Hematopoietic multipotent progenitor cell (in vitro differentiated cells): Measurements from ENCODE around the gene PRICKLE2. TPM values are rescaled to one million over a fixed set of nuclear protein-coding genes. Genes with fewer than 3 reads are reported as not detected.

ENCODE experiments used
- DNase-seq, 3 donors: peaks; one replicate each; pipeline ENCODE4 v3.0.0-alpha.2; 2011 to 2015; ENCODE audit warnings: low read depth in 2 of 3, low spot score in 2 of 3
- total RNA-seq: library from RNA; depleted of rRNA; stranded (reverse); fragments of >200 nt; gene quantifications from one replicate; pipeline ENCODE4 v1.2.3, GENCODE V29; 2012

The PRICKLE2 gene
- total RNA-seq, 1 donor, result under 0.01 TPM

GRCh38 chr3:64163755-64164148 is 61.5 kb downstream of the PRICKLE2 start:
- DNase-seq, result no peak

- DNase-seq, result no peak
Measured at GRCh38 chr3:64163019-64163754, 62.1 kb downstream of the PRICKLE2 start.

GRCh38 chr3:64161481-64161952 is 63.7 kb downstream of the PRICKLE2 start:
- DNase-seq, result no peak

GRCh38 chr3:64160000-64160695 is 65.1 kb downstream of the PRICKLE2 start:
- no peak for DNase-seq

- no peak for DNase-seq
Measured at GRCh38 chr3:64158334-64158733, 66.9 kb downstream of the PRICKLE2 start.

- DNase-seq, result no peak
Measured at GRCh38 chr3:64157150-64158035, 67.9 kb downstream of the PRICKLE2 start.

- no peak for DNase-seq
Measured at GRCh38 chr3:64155328-64155727, 69.9 kb downstream of the PRICKLE2 start.

GRCh38 chr3:64152676-64153466 is 72.4 kb downstream of the PRICKLE2 start:
- no peak for DNase-seq

- no peak for DNase-seq
Measured at GRCh38 chr3:64152086-64152485, 73.2 kb downstream of the PRICKLE2 start.

- no peak for DNase-seq
Measured at GRCh38 chr3:64151342-64151871, 73.9 kb downstream of the PRICKLE2 start.

- DNase-seq, result no peak
Measured at GRCh38 chr3:64150623-64151207, 74.6 kb downstream of the PRICKLE2 start.

- no peak for DNase-seq
Measured at GRCh38 chr3:64149886-64150285, 75.4 kb downstream of the PRICKLE2 start.

GRCh38 chr3:64148955-64149653 is 76.2 kb downstream of the PRICKLE2 start:
- DNase-seq, result no peak

- DNase-seq, result no peak
Measured at GRCh38 chr3:64147211-64147610, 78.1 kb downstream of the PRICKLE2 start.

GRCh38 chr3:64145438-64145837 is 79.8 kb downstream of the PRICKLE2 start:
- no peak for DNase-seq

GRCh38 chr3:64144241-64144900 is 80.9 kb downstream of the PRICKLE2 start:
- DNase-seq, result no peak

GRCh38 chr3:64143409-64144130 is 81.7 kb downstream of the PRICKLE2 start:
- no peak for DNase-seq

- DNase-seq, result no peak
Measured at GRCh38 chr3:64141476-64141875, 83.8 kb downstream of the PRICKLE2 start.
